SK-N-SH treated with all-trans-retinoic acid at 6 μM for 48 hours (cell line): Measurements from ENCODE around the gene ST6GAL1.
"Not testable (repeated sequence)": the region's sequence is repeated elsewhere in the genome, so short reads cannot be mapped to it uniquely, and the experiment has no call there.

ENCODE experiments used
- ATAC-seq: fragments of 200-7000 bp; cut with Tn5 transposase; 3 replicates; pipeline ENCODE4 v1.9.1; 2020; ENCODE audit warnings: mild to moderate bottlenecking, moderate library complexity
- ARNTL ChIP-seq: fragments of 450-650 bp; formaldehyde crosslinking; IDR thresholded peaks from 2 replicates; pipeline ENCODE4 v1.5.0; 2020; ENCODE audit warnings: low read depth, mild to moderate bottlenecking, moderate library complexity, borderline replicate concordance
- BACH2 ChIP-seq: fragments of 250-450 bp; sonication (Bioruptor Pico); IDR thresholded peaks from 2 replicates; pipeline ENCODE4 v1.9.0; 2021; ENCODE audit warnings: mild to moderate bottlenecking, borderline replicate concordance
- CSDC2 ChIP-seq: fragments of 250-450 bp; sonication (Bioruptor Pico); IDR thresholded peaks from 2 replicates; pipeline ENCODE4 v1.5.0; 2020; ENCODE audit warnings: mild to moderate bottlenecking, moderate library complexity
- CSRNP3 ChIP-seq: fragments of 250-450 bp; sonication (Bioruptor Pico); IDR thresholded peaks from 2 replicates; pipeline ENCODE4 v1.5.1; 2021; ENCODE audit warnings: mild to moderate bottlenecking, moderate library complexity
- GLIS3 ChIP-seq: fragments of 250-450 bp; sonication (Bioruptor Pico); IDR thresholded peaks from 2 replicates; pipeline ENCODE4 v1.5.0; 2020; ENCODE audit warnings: mild to moderate bottlenecking, moderate library complexity
- OSR1 ChIP-seq: fragments of 250-450 bp; sonication (Bioruptor Pico); IDR thresholded peaks from 2 replicates; pipeline ENCODE4 v1.8.0; 2022; ENCODE audit warnings: moderate library complexity, mild to moderate bottlenecking, inconsistent platforms
- PATZ1 ChIP-seq: fragments of 250-450 bp; sonication (Bioruptor Pico); IDR thresholded peaks from 2 replicates; pipeline ENCODE4 v1.8.0; 2020; ENCODE audit warnings: mild to moderate bottlenecking, moderate library complexity, borderline replicate concordance
- POU6F1 ChIP-seq: fragments of 250-450 bp; sonication (Bioruptor Pico); IDR thresholded peaks from 2 replicates; pipeline ENCODE4 v1.8.0; 2021; ENCODE audit warnings: low read depth, mild to moderate bottlenecking, moderate library complexity, borderline replicate concordance
- PPARA ChIP-seq: fragments of 250-450 bp; sonication (Bioruptor Pico); IDR thresholded peaks from 2 replicates; pipeline ENCODE4 v1.5.0; 2020; ENCODE audit warnings: mild to moderate bottlenecking, borderline replicate concordance
- RARB ChIP-seq: fragments of 250-450 bp; sonication (Bioruptor Pico); IDR thresholded peaks from 2 replicates; pipeline ENCODE4 v1.8.0; 2021; ENCODE audit warnings: mild to moderate bottlenecking, moderate library complexity
- SNAI2 ChIP-seq: fragments of 250-450 bp; sonication (Bioruptor Pico); IDR thresholded peaks from 2 replicates; pipeline ENCODE4 v1.5.0; 2020; ENCODE audit warnings: mild to moderate bottlenecking, moderate library complexity
- TCF4 ChIP-seq: fragments of 250-450 bp; sonication (Bioruptor Pico); IDR thresholded peaks from 2 replicates; pipeline ENCODE4 v1.8.0; 2021; ENCODE audit warnings: mild to moderate bottlenecking, moderate library complexity, borderline replicate concordance
- TOX ChIP-seq: fragments of 250-450 bp; sonication (Bioruptor Pico); IDR thresholded peaks from 2 replicates; pipeline ENCODE4 v1.8.0; 2021; ENCODE audit warnings: mild to moderate bottlenecking, moderate library complexity, borderline replicate concordance
- ZC3H10 ChIP-seq: fragments of 250-450 bp; sonication (Bioruptor Pico); IDR thresholded peaks from 2 replicates; pipeline ENCODE4 v1.5.1; 2021; ENCODE audit warnings: mild to moderate bottlenecking, moderate library complexity
- ZFP3 ChIP-seq: fragments of 250-450 bp; sonication (Bioruptor Pico); IDR thresholded peaks from 2 replicates; pipeline ENCODE4 v1.5.0; 2020; ENCODE audit warnings: mild to moderate bottlenecking, moderate library complexity
- ZFP30 ChIP-seq: fragments of 450-650 bp; formaldehyde crosslinking; IDR thresholded peaks from 2 replicates; pipeline ENCODE4 v1.5.0; 2022; ENCODE audit warnings: mild to moderate bottlenecking, moderate library complexity
- ZNF565 ChIP-seq: fragments of 450-650 bp; formaldehyde crosslinking; conservative IDR thresholded peaks from 2 replicates; pipeline ENCODE4 v1.5.0; 2020; ENCODE audit warnings: low read depth, mild to moderate bottlenecking, moderate library complexity
- ZNF70 ChIP-seq: fragments of 450-650 bp; formaldehyde crosslinking; IDR thresholded peaks from 2 replicates; pipeline ENCODE4 v1.5.0; 2020; ENCODE audit warnings: mild to moderate bottlenecking, moderate library complexity
- ZNF8 ChIP-seq: fragments of 450-650 bp; formaldehyde crosslinking; IDR thresholded peaks from 2 replicates; pipeline ENCODE4 v1.5.0; 2020; ENCODE audit warnings: mild to moderate bottlenecking, moderate library complexity

Gene ST6GAL1

GRCh38 chr3:187051724-187052366 lies 121.5 kb downstream of the ST6GAL1 start:
- TF ChIP-seq ZFP3 (CRISPR knock-in tag) (no peak), PATZ1 (CRISPR knock-in tag) (no peak), ZFP30 (CRISPR knock-in tag) (no peak), POU6F1 (CRISPR knock-in tag) (no peak), TCF4 (no peak), ZNF70 (CRISPR knock-in tag) (no peak), CSRNP3 (no peak), ZNF8 (CRISPR knock-in tag) (no peak), CSDC2 (CRISPR knock-in tag) (no peak), RARB (no peak), PPARA (no peak), SNAI2 (no peak), BACH2 (CRISPR knock-in tag) (no peak), ZC3H10 (CRISPR knock-in tag) (no peak)
- ATAC-seq: no peak

GRCh38 chr3:187052427-187052826 lies 122.1 kb downstream of the ST6GAL1 start:
- not testable (repeated sequence) for ATAC-seq

GRCh38 chr3:187054433-187054832 lies 124.1 kb downstream of the ST6GAL1 start:
- ATAC-seq: not testable (repeated sequence)

- not testable (repeated sequence) for ATAC-seq
Measured at GRCh38 chr3:187057803-187058202, 127.5 kb downstream of the ST6GAL1 start.

- no peak for TF ChIP-seq PPARA
- no peak for TF ChIP-seq POU6F1 (CRISPR knock-in tag)
- TF ChIP-seq CSDC2 (CRISPR knock-in tag): no peak
- no peak for TF ChIP-seq GLIS3 (CRISPR knock-in tag)
- TF ChIP-seq ZFP3 (CRISPR knock-in tag): no peak
- TF ChIP-seq ZNF8 (CRISPR knock-in tag): no peak
- no peak for TF ChIP-seq BACH2 (CRISPR knock-in tag)
- ATAC-seq: no peak
Measured at GRCh38 chr3:187061748-187062147, 131.4 kb downstream of the ST6GAL1 start.

- no peak for ATAC-seq
- TF ChIP-seq RARB: no peak
- no peak for TF ChIP-seq ZC3H10 (CRISPR knock-in tag)
- no peak for TF ChIP-seq ARNTL (CRISPR knock-in tag)
- TF ChIP-seq TOX (CRISPR knock-in tag): no peak
- no peak for TF ChIP-seq CSRNP3
- no peak for TF ChIP-seq PPARA
- TF ChIP-seq PATZ1 (CRISPR knock-in tag): no peak
- no peak for TF ChIP-seq ZFP30 (CRISPR knock-in tag)
- TF ChIP-seq ZNF70 (CRISPR knock-in tag): no peak
- TF ChIP-seq ZNF565: no peak
- no peak for TF ChIP-seq BACH2 (CRISPR knock-in tag)
- TF ChIP-seq SNAI2: no peak
- no peak for TF ChIP-seq GLIS3 (CRISPR knock-in tag)
- TF ChIP-seq CSDC2 (CRISPR knock-in tag): no peak
- TF ChIP-seq TCF4: no peak
- TF ChIP-seq OSR1 (CRISPR knock-in tag): no peak
Measured at GRCh38 chr3:187062526-187063177, 132.3 kb downstream of the ST6GAL1 start.
